Parathyroid adenoma (tissue), 2 donors: ENCODE results near the gene C9orf78.

Experiments used
- H2AFZ ChIP-seq: fragments of 300-600 bp; sonication (generic); one replicate; pipeline ENCODE4 v1.7.0; 2017; ENCODE audit warnings: antibody characterized with exemption, mild to moderate bottlenecking
- H3K27ac ChIP-seq: fragments of 300-600 bp; sonication (generic); one replicate; pipeline ENCODE4 v1.7.0; 2017
- H3K27me3 ChIP-seq: fragments of 300-600 bp; sonication (generic); one replicate; pipeline ENCODE4 v1.7.0; 2017; ENCODE audit warnings: low read length; ENCODE audit not compliant: control insufficient read depth, insufficient read depth
- H3K36me3 ChIP-seq: fragments of 300-600 bp; sonication (generic); one replicate; pipeline ENCODE4 v1.7.0; 2017; ENCODE audit warnings: low read length; ENCODE audit not compliant: control insufficient read depth, insufficient read depth
- H3K4me1 ChIP-seq: fragments of 300-600 bp; sonication (generic); one replicate; pipeline ENCODE4 v1.7.0; 2017; ENCODE audit warnings: control low read depth
- H3K4me2 ChIP-seq: fragments of 300-600 bp; sonication (generic); one replicate; pipeline ENCODE4 v1.7.0; 2017; ENCODE audit warnings: low read length
- H3K4me3 ChIP-seq: fragments of 300-600 bp; sonication (generic); one replicate; pipeline ENCODE4 v1.7.0; 2017; ENCODE audit warnings: low read depth, low read length
- H3K79me2 ChIP-seq: fragments of 300-600 bp; sonication (generic); one replicate; pipeline ENCODE4 v1.7.0; 2017; ENCODE audit warnings: control low read depth
- H3K9ac ChIP-seq: fragments of 300-600 bp; sonication (generic); one replicate; pipeline ENCODE4 v1.7.0; 2017; ENCODE audit warnings: mild to moderate bottlenecking
- H3K9me3 ChIP-seq: fragments of 300-600 bp; sonication (generic); one replicate; pipeline ENCODE4 v1.7.0; 2017; ENCODE audit warnings: low read length; ENCODE audit not compliant: control insufficient read depth
- TF ChIP-seq, protein P1 (sequence below): fragments of 300-600 bp; sonication (generic); IDR thresholded peaks from one replicate; pipeline ENCODE4 v1.7.0; 2017; ENCODE audit warnings: antibody characterized with exemption, mild to moderate bottlenecking
- donor health status: primary hyperparathyroidism.

C9orf78 gene

DNA sequence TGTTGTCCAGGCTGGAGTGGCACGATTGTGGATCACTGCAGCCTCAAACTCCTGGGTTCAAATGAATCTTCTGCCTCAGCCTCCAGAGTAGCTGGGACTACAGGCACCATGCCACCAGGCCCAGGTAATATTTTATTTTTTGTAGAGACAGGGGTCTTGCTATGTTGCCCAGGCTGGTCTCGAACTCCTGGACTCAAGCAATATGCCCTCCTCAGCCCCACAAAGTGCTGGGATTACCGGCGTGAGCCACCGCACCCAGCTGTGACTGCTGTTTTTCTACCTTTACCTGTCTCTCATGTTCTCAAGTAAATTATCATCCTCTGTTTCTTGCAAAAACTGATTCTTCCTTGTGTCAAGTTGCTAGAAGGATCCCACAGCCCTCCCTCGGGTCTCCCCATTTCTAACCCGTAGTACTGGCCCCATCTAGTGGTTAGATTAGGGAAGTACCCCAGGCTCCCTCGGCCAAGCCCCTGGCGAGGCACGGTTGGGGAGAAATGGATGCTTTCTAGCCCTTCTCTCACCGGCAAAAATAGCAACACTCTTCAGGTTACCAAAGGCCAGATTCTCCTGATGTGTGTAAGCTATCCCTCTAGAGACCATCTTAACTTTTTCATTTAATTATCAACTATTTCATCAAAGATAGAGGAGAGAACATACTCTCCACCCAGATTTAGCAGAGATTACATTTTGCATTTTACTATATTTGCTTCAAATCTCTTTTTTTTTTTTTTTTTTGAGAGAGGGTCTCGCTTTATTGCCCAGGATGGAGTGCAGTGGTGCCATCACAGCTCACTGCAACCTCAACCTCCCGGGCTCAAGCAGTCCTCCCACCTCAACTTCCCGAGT, 51.3 kb downstream of the C9orf78 start:
- TF ChIP-seq, protein P1, sequence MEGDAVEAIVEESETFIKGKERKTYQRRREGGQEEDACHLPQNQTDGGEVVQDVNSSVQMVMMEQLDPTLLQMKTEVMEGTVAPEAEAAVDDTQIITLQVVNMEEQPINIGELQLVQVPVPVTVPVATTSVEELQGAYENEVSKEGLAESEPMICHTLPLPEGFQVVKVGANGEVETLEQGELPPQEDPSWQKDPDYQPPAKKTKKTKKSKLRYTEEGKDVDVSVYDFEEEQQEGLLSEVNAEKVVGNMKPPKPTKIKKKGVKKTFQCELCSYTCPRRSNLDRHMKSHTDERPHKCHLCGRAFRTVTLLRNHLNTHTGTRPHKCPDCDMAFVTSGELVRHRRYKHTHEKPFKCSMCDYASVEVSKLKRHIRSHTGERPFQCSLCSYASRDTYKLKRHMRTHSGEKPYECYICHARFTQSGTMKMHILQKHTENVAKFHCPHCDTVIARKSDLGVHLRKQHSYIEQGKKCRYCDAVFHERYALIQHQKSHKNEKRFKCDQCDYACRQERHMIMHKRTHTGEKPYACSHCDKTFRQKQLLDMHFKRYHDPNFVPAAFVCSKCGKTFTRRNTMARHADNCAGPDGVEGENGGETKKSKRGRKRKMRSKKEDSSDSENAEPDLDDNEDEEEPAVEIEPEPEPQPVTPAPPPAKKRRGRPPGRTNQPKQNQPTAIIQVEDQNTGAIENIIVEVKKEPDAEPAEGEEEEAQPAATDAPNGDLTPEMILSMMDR, result peak; percentile 84
- H3K36me3 ChIP-seq, result no peaks in the 10 kb centered on the region

DNA sequence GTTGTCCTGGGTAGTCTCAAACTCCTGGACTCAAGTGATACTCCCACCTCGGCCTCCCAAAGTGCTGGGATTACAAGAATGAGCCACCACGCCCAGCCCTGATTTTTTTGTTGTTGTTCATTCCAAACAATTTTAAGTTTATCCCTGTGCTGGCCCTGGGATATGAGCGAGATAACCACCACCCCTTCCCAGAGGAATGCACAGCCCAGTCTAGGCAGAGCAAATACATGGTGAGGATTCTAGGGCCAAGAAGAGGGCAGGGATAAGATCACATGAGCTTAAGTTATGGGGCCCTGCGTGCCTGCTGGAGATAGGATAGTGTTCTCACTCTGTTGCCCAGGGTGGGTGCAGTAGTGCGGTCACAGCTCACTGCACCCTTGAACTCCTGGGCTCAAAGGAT, 53.1 kb downstream of the C9orf78 start:
- no peaks in the 10 kb centered on the region for H3K36me3 ChIP-seq
- no peak overlapping the region for H3K4me2 ChIP-seq
- H2AFZ ChIP-seq, result no peak overlapping the region
- H3K9me3 ChIP-seq, result no peaks in the 10 kb centered on the region
- H3K4me1 ChIP-seq, result no peaks in the 10 kb centered on the region
- H3K27me3 ChIP-seq, result no peaks in the 10 kb centered on the region
- TF ChIP-seq, protein P1, result no peak
- no peak overlapping the region for H3K9ac ChIP-seq
- no peaks in the 10 kb centered on the region for H3K79me2 ChIP-seq
- no peak overlapping the region for H3K27ac ChIP-seq
- H3K4me3 ChIP-seq, result no peak overlapping the region

More for the DNA sequence above, 51.3 kb downstream of the C9orf78 start:
- Histone ChIP-seq H3K4me2 (no peak overlapping the region), H3K4me3 (no peak overlapping the region), H3K9me3 (no peaks in the 10 kb centered on the region), H3K79me2 (no peaks in the 10 kb centered on the region), H3K9ac (no peak overlapping the region), H3K4me1 (no peaks in the 10 kb centered on the region), H3K27ac (no peak overlapping the region), H2AFZ (no peak overlapping the region), H3K27me3 (no peaks in the 10 kb centered on the region)

DNA sequence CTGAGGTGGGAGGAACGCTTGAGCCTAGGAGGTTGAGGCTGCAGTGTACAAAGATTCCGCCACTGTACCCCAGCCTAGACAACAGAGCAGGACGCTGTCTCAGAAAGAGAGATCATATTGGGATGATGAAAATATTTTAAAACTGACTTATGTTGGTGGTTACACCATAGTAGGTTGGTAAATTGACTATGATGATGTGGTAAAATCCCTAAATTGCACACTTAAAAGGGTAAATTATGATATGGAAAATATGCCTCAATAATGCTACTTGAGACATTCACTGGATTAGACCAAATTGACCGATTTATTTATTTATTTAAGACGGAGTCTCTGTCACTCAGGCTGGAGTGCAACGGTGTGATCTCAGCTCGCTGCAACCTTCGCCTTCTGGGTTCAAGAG, 53.9 kb downstream of the C9orf78 start:
- H3K9ac ChIP-seq, result no peak overlapping the region
- H3K4me3 ChIP-seq, result no peak overlapping the region
- no peak overlapping the region for H2AFZ ChIP-seq
- H3K79me2 ChIP-seq, result no peaks in the 10 kb centered on the region
- no peaks in the 10 kb centered on the region for H3K9me3 ChIP-seq
- H3K4me1 ChIP-seq, result no peaks in the 10 kb centered on the region
- H3K27ac ChIP-seq, result no peak overlapping the region
- TF ChIP-seq, protein P1, result no peak
- no peaks in the 10 kb centered on the region for H3K27me3 ChIP-seq
- no peaks in the 10 kb centered on the region for H3K36me3 ChIP-seq
- H3K4me2 ChIP-seq, result no peak overlapping the region

- H3K9ac ChIP-seq, result no peak overlapping the region
- TF ChIP-seq, protein P1, result no peak
- no peaks in the 10 kb centered on the region for H3K4me1 ChIP-seq
- no peak overlapping the region for H2AFZ ChIP-seq
- no peak overlapping the region for H3K27ac ChIP-seq
- H3K79me2 ChIP-seq, result no peaks in the 10 kb centered on the region
- no peak overlapping the region for H3K4me2 ChIP-seq
- H3K4me3 ChIP-seq, result no peak overlapping the region
- no peaks in the 10 kb centered on the region for H3K9me3 ChIP-seq
- H3K27me3 ChIP-seq, result no peaks in the 10 kb centered on the region
- no peaks in the 10 kb centered on the region for H3K36me3 ChIP-seq
Measured at GRCh38 chr9:129779560-129780190, 55.4 kb downstream of the C9orf78 start.
